MCF 10A (cell line): Measurements from ENCODE around the gene GALNT15. TPM values are rescaled to one million over a fixed set of nuclear protein-coding genes. Genes with fewer than 3 reads are reported as not detected.

Source experiments
- BruUV-seq: library from RNA; stranded (reverse); fragments of 400-500 nt; replicated peaks from 2 replicates; lab custom pipeline; 2021; lab: Mats Ljungman, UMichigan
- CTCF ChIA-PET: fragments of 300-600 bp; sonication (Branson Sonifier 250); formaldehyde crosslinking; extraction: SDS; loops from one replicate; lab custom pipeline; 2021; ENCODE audit warnings: antibody characterized with exemption, inconsistent platforms; lab: Yijun Ruan, JAX
- POLR2A ChIA-PET: fragments of 300-600, 350-650 bp; sonication (Branson Sonifier 250); formaldehyde crosslinking; extraction: SDS; loops from one replicate; lab custom pipeline; 2020; ENCODE audit warnings: antibody characterized with exemption, inconsistent platforms; lab: Yijun Ruan, JAX
- DNase-seq: peaks from one replicate; pipeline ENCODE4 v3.0.0-alpha.2; 2018; ENCODE audit not compliant: unreplicated experiment
- H3K27ac Mint-ChIP-seq: one replicate; pipeline ENCODE4 v1.8.0; 2022; ENCODE audit warnings: mild to moderate bottlenecking, low read depth, mixed read lengths; ENCODE audit not compliant: unreplicated experiment
- H3K27me3 Mint-ChIP-seq: one replicate; pipeline ENCODE4 v1.8.0; 2022; ENCODE audit warnings: mixed read lengths; ENCODE audit not compliant: insufficient read depth, unreplicated experiment
- H3K36me3 Mint-ChIP-seq: one replicate; pipeline ENCODE4 v1.8.0; 2022; ENCODE audit warnings: mild to moderate bottlenecking, moderate library complexity, mixed read lengths; ENCODE audit not compliant: insufficient read depth, unreplicated experiment
- H3K4me1 Mint-ChIP-seq: one replicate; pipeline ENCODE4 v1.8.0; 2022; ENCODE audit warnings: mixed read lengths; ENCODE audit not compliant: insufficient read depth, unreplicated experiment
- H3K4me3 Mint-ChIP-seq: one replicate; pipeline ENCODE4 v1.8.0; 2022; ENCODE audit warnings: mild to moderate bottlenecking, moderate library complexity, mixed read lengths; ENCODE audit not compliant: unreplicated experiment
- H3K9me3 Mint-ChIP-seq: one replicate; pipeline ENCODE4 v1.8.0; 2022; ENCODE audit warnings: mixed read lengths; ENCODE audit not compliant: unreplicated experiment
- CTCF ChIP-seq: fragments of 200-600 bp; IDR thresholded peaks from one replicate; pipeline ENCODE4 v1.8.0; 2022; ENCODE audit warnings: antibody characterized with exemption, mild to moderate bottlenecking; ENCODE audit not compliant: unreplicated experiment
- intact Hi-C: fragments of 100-400 bp; cut with micrococcal nuclease; formaldehyde crosslinking; loops from 2 replicates; pipeline ENCODE4 v1.14.1; 2022
- total RNA-seq: library from RNA; stranded (reverse); gene quantifications from 2 replicates; pipeline ENCODE4 v1.2.3, GENCODE V29; 2022

The GALNT15 gene
- total RNA-seq, 1 experiment from 2014 or later = 3.0 TPM

- peak; percentile 7 for DNase-seq
- Mint-ChIP-seq H3K4me1 (peaks cover 33% of the 10 kb centered on the region), H3K27me3 (no peaks in the 10 kb centered on the region), H3K36me3 (peaks cover 6% of the 10 kb centered on the region), H3K27ac (peak overlapping the region; percentile 79), H3K9me3 (no peaks in the 10 kb centered on the region), H3K4me3 (no peak overlapping the region)
- ChIA-PET CTCF (interaction anchor here (0.9 kb wide), 1 partner anchor 190 kb away, joined by 3 read pairs; no protein-coding TSS in a partner anchor), POLR2A (interaction anchor here (0.8 to 1.1 kb wide), 5 partner anchors 50 to 179 kb away, joined by 3 to 5 read pairs (median 3); no protein-coding TSS in a partner anchor)
- intact Hi-C loops = no loop called here
- no TSS peak for BruUV-seq
- no peak for TF ChIP-seq CTCF
Observed at GRCh38 chr3:16239086-16239770, 64.7 kb downstream of the GALNT15 start.

GRCh38 chr3:16239780-16240179 is 65.3 kb downstream of the GALNT15 start:
- CTCF ChIA-PET = interaction anchor here (0.9 to 5.0 kb wide), 2 partner anchors 190 to 191 kb away, joined by 3 to 64 read pairs; no protein-coding TSS in a partner anchor
- intact Hi-C loops = no loop called here

GRCh38 chr3:16240229-16241023 is 65.9 kb downstream of the GALNT15 start:
- peaks cover 33% of the 10 kb centered on the region for H3K4me1 Mint-ChIP-seq
- H3K9me3 Mint-ChIP-seq = no peaks in the 10 kb centered on the region
- CTCF ChIA-PET = interaction anchor here (0.5 to 5.0 kb wide), 4 partner anchors 60 to 1669 kb away, joined by 3 to 64 read pairs (median 5); no protein-coding TSS in a partner anchor
- TF ChIP-seq CTCF = no peak
- peak overlapping the region; percentile 79 for H3K27ac Mint-ChIP-seq
- peak; percentile 82 for DNase-seq
- intact Hi-C loops = no loop called here
- H3K36me3 Mint-ChIP-seq = peaks cover 6% of the 10 kb centered on the region
- POLR2A ChIA-PET = interaction anchor here (0.6 to 1.7 kb wide), 10 partner anchors 12 to 971 kb away, joined by 3 to 9 read pairs (median 4); partner anchors contain the start of genes DPH3 and OXNAD1
- no TSS peak for BruUV-seq
- H3K27me3 Mint-ChIP-seq = no peaks in the 10 kb centered on the region
- no peak overlapping the region for H3K4me3 Mint-ChIP-seq

More at GRCh38 chr3:16239780-16240179, 65.3 kb downstream of the GALNT15 start:
- Mint-ChIP-seq H3K27me3 (no peaks in the 10 kb centered on the region), H3K36me3 (peaks cover 6% of the 10 kb centered on the region), H3K4me1 (peaks cover 33% of the 10 kb centered on the region), H3K4me3 (no peak overlapping the region), H3K9me3 (no peaks in the 10 kb centered on the region), H3K27ac (peak overlapping the region; percentile 79)
- TF ChIP-seq CTCF = no peak
- DNase-seq = no peak
- BruUV-seq = no TSS peak
- POLR2A ChIA-PET = interaction anchor here (0.8 to 1.7 kb wide), 7 partner anchors 50 to 191 kb away, joined by 3 to 9 read pairs (median 3); no protein-coding TSS in a partner anchor
